Progenitor cell of endocrine pancreas (in vitro differentiated cells): ENCODE measurements around the gene METRNL. TPM values are rescaled to one million over a fixed set of nuclear protein-coding genes. Genes with fewer than 3 reads are reported as not detected.
A peak's percentile ranks its signal among the peaks of the same experiment; 100 is the strongest.

Source experiments
- DNase-seq: peaks from one replicate; pipeline ENCODE4 v3.0.0; 2021; ENCODE audit warnings: low spot score; ENCODE audit not compliant: unreplicated experiment
- H3K27ac Mint-ChIP-seq: 2 replicates; pipeline ENCODE4 v1.8.0; 2021; ENCODE audit warnings: mild to moderate bottlenecking, moderate library complexity, mixed read lengths
- H3K27me3 Mint-ChIP-seq: 2 replicates; pipeline ENCODE4 v1.8.0; 2021; ENCODE audit warnings: mixed read lengths
- H3K36me3 Mint-ChIP-seq: 2 replicates; pipeline ENCODE4 v1.8.0; 2022; ENCODE audit warnings: mixed read lengths; ENCODE audit not compliant: insufficient read depth
- H3K4me1 Mint-ChIP-seq: 2 replicates; pipeline ENCODE4 v1.8.0; 2021; ENCODE audit warnings: low read depth, mixed read lengths
- H3K4me3 Mint-ChIP-seq: 2 replicates; pipeline ENCODE4 v1.8.0; 2021; ENCODE audit warnings: low read depth, mild to moderate bottlenecking, moderate library complexity, mixed read lengths
- H3K9me3 Mint-ChIP-seq: 2 replicates; pipeline ENCODE4 v1.8.0; 2021; ENCODE audit warnings: low read depth, mixed read lengths
- CTCF ChIP-seq: fragments of 200-600 bp; sonication (generic); IDR thresholded peaks from one replicate; pipeline ENCODE4 v1.5.0; 2021; ENCODE audit warnings: antibody characterized with exemption, mild to moderate bottlenecking; ENCODE audit not compliant: unreplicated experiment
- total RNA-seq: library from RNA; stranded (reverse); gene quantifications from 2 replicates; pipeline ENCODE4 v1.2.1, GENCODE V29; 2021

METRNL gene
- total RNA-seq, 1 donor from 2014 or later = 54.6 TPM

GRCh38 chr17:83056583-83057396 lies 22.6 kb upstream of the METRNL start:
- no peak overlapping the region for H3K4me3 Mint-ChIP-seq
- no peaks in the 10 kb centered on the region for H3K9me3 Mint-ChIP-seq
- H3K27me3 Mint-ChIP-seq = peaks cover 4% of the 10 kb centered on the region
- no peak for DNase-seq
- no peaks in the 10 kb centered on the region for H3K36me3 Mint-ChIP-seq
- no peak overlapping the region for H3K27ac Mint-ChIP-seq
- TF ChIP-seq CTCF = no peak
- H3K4me1 Mint-ChIP-seq = peaks cover 13% of the 10 kb centered on the region

- no peak overlapping the region for H3K27ac Mint-ChIP-seq
- no peak overlapping the region for H3K4me3 Mint-ChIP-seq
- H3K9me3 Mint-ChIP-seq = no peaks in the 10 kb centered on the region
- TF ChIP-seq CTCF = no peak
- H3K36me3 Mint-ChIP-seq = no peaks in the 10 kb centered on the region
- no peak for DNase-seq
- H3K4me1 Mint-ChIP-seq = peaks cover 12% of the 10 kb centered on the region
- H3K27me3 Mint-ChIP-seq = peaks cover 4% of the 10 kb centered on the region
These were observed 22.0 kb upstream of the METRNL start for GRCh38 chr17:83057397-83057761.

- H3K27ac Mint-ChIP-seq = no peak overlapping the region
These were observed 21.6 kb upstream of the METRNL start for GRCh38 chr17:83057793-83058265.

GRCh38 chr17:83058266-83058798 lies 21.1 kb upstream of the METRNL start:
- Mint-ChIP-seq H3K4me1 (peaks cover 8% of the 10 kb centered on the region), H3K9me3 (no peaks in the 10 kb centered on the region), H3K27ac (no peak overlapping the region), H3K27me3 (peaks cover 4% of the 10 kb centered on the region), H3K4me3 (no peak overlapping the region), H3K36me3 (no peaks in the 10 kb centered on the region)
- no peak for DNase-seq
- TF ChIP-seq CTCF = no peak

More at GRCh38 chr17:83057793-83058265, 21.6 kb upstream of the METRNL start:
- DNase-seq = no peak
- no peak overlapping the region for H3K4me3 Mint-ChIP-seq
- TF ChIP-seq CTCF = no peak
- H3K9me3 Mint-ChIP-seq = no peaks in the 10 kb centered on the region
- H3K4me1 Mint-ChIP-seq = peaks cover 12% of the 10 kb centered on the region
- no peaks in the 10 kb centered on the region for H3K36me3 Mint-ChIP-seq
- H3K27me3 Mint-ChIP-seq = peaks cover 4% of the 10 kb centered on the region

GRCh38 chr17:83061586-83061985 lies 17.8 kb upstream of the METRNL start:
- no peaks in the 10 kb centered on the region for H3K4me1 Mint-ChIP-seq
- H3K9me3 Mint-ChIP-seq = no peaks in the 10 kb centered on the region
- no peak for TF ChIP-seq CTCF
- H3K36me3 Mint-ChIP-seq = no peaks in the 10 kb centered on the region
- no peak overlapping the region for H3K4me3 Mint-ChIP-seq
- DNase-seq = peak; percentile 7
- no peak overlapping the region for H3K27ac Mint-ChIP-seq
- H3K27me3 Mint-ChIP-seq = peaks cover 7% of the 10 kb centered on the region
